NOMO-1 (cell line): ENCODE measurements around the gene TDRD3.
"Not testable (repeated sequence)": the region's sequence is repeated elsewhere in the genome, so short reads cannot be mapped to it uniquely, and the experiment has no call there.

Experiments used
- DNase-seq, 2 experiments: peaks; one replicate each; lab custom pipeline; 2025; ENCODE audit not compliant: unreplicated experiment in 2 of 2; lab: John Stamatoyannopoulos, UW

TDRD3 gene

DNA sequence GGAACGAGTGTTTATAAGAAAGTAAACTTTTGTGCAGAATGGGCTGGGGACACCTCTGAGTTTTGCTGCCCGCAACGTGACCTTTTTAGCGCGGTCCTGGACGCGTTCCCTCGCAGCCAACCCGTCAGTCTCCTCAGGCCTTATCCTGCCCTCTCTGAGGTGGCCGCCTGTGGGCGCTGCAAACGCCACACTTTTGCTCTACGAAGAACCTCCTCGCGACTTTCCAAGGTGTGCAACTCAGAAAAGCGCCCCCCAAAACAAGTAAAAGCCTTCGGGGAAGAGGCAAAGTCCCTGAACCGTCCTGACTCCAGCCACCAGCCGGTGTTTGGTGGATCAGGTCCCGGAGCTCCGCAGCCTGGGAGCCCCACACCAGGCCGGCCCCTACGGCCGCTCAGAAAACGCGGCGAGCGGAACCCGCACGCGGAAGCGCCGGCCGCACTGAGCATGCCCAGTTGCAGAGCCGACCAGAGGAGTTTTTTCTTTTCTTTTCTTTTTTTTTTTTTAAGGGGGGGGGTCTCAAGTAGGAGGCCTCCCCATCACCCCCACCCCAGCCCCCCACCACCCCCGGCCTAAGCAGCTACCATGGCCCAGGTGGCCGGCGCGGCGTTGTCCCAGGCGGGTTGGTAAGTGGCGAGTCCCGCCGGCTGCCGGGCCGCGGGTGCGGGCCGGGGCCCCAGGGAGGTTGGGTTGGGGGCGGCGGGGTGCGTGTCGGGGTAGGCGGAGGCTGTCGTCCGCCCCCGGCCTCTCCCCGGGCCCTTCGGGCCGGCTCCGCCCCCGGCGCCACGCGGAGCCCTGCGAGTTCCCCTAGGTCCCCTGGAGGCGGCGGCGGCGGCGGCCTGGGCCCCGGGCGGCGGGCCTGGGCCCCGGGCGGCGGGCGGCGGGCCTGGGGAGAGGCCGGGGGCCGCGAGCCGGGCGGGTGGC is at the start of gene TDRD3:
TSS of gene TDRD3 (plus strand) at position 438 of the 921 bp plus-strand sequence. CDS start at position 583, 145 bp downstream.
- peak; percentile 82 to 85 for DNase-seq

DNA sequence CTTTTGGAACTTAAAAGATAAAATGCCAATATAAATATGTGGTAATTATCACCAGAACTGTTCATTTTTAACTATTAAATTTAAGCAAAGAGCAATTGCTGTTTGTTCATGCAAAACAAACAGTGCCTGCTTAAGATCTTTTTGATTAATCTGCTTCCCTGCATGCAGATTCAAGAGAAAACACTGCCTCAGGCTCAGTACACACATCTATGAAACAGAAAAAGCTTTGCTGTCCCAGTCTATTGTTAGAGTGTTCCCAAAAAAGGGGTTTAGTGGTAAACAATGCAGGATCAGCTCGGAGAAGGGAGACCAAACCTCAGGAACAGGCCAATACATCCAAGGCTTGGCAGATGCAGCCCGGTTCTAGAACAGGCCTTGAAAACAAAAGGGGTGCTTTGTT is 49.3 kb upstream of the TDRD3 start:
- no peak for DNase-seq

DNA sequence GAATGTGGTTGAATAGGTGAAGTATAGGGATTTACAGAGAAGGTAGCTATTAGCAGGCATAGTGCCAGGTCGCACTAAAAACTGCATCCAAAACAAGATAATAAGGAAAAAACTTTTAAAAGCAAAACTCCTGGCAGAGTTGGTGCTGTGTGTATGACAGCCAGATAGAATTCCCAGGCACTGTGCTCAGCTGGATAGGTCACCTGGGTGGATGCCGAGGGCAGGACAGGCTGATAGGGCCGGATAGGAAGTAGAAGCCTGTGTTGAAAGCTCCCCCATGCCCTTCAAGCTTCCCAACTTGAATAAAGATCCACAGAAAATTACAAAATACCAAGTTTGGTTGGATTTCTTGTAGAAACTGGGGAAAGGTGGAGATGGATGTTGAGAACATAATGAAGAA is 48.9 kb upstream of the TDRD3 start:
- no peak for DNase-seq

DNA sequence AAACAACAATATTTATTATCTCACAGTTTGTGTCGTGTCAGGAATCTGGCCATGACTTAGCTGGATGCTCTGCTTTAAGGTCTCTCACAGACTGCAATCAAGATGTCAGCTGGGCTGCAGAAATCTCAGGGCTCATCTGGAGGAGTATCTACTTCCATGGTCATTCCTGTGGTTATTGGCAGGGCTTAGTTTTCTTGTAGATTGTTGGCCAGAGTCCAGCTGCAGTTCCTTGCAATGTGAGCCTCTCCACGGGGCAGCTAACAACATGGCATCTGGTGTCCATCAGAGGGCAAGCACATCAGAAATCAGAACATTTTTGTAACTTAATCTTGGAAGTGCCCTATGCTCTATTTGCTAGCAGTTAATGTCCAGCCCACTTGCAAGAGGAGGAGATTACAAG is 45.7 kb upstream of the TDRD3 start:
- no peak for DNase-seq

DNA sequence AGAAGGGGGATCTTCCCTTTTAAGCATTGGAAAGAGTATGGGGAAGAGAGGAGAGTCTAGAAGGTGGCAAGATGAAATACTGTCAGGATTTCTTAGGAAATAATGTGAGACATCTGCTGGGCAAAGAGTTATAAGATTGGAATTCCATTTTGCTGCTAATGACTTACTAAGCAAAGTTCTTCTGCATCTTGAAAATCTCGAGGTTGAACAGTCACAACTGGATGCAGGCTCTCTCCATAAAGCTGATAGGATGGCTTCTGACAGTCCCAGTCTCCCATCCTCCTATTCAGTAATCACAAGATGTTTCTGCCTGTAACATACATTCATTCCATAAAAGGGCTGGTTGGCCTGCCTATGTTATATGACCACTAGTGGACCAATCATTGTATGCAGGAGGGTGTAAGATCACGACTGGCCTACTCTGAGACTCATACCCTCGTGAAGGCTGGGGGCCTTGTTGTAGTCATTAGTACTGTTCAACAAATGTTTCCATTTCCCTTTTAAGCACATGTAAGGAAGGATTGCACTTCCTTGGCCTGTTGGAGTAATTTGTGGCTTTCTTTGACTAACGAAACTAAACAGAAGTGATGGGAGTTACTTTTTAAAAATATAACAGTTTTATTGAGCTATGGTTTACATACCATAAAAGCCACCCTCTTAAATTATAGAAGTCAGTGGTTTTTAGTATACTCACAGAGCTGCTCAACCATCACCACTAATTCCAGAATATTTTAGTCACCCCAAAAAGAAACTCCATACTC is 45.0 kb upstream of the TDRD3 start:
- no peak for DNase-seq

DNA sequence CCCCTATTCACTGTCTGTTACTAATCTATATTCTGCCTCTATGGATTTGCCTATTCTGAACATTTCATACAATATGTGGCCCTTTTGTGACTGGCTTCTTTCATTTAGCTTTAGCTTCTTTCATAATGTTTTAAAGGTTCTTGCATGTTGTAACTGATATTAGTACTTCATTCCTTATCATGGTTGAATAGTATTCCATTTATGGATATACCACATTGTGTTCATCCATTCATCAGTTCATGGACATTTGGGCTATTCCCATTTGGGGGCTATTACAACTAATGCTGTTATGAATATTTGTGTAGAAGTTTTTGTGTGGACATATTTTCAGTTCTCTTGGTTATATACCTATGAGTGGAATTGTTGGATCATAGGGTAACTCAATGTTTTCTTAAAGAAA is 44.4 kb upstream of the TDRD3 start:
- DNase-seq = no peak

DNA sequence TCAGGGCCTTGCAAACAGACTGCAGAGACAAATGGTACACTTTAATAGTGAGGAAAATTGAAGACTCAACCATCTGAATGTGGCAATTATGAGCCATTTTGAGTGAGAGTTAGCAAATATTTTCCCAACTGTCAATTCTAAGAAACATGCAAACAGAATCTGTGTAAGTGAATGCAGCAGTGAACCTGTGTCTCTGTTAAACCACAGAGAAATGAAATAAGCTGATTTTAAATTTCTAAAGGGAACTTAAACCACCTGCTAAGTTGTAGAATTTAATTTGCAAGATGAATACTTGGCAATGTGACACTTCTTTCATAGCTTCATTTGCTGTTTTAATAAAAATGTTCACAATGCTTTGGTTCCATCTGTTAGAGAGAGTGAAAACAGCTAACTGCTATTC is 42.0 kb upstream of the TDRD3 start:
- DNase-seq = no peak

DNA sequence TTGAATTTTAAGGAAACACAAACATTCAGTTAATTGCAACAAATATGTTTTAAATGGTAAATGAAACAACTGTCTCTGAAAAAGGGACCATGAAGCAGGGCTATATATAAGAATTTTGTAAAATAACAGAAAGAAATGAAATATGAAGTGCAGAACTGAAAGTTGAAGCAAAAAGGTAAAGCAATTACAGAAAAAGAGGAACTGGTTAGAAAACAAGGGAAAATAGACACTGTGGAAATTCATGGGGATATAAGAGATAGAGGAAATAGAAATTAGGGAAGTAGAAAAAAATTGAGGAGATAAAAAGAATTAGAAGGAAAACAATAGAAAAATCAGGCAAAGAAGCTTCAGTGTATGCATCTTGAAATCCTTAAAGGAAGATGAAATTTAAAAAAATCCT is 40.0 kb upstream of the TDRD3 start:
- peak in 1 of 2 experiments; percentile 52 for DNase-seq

DNA sequence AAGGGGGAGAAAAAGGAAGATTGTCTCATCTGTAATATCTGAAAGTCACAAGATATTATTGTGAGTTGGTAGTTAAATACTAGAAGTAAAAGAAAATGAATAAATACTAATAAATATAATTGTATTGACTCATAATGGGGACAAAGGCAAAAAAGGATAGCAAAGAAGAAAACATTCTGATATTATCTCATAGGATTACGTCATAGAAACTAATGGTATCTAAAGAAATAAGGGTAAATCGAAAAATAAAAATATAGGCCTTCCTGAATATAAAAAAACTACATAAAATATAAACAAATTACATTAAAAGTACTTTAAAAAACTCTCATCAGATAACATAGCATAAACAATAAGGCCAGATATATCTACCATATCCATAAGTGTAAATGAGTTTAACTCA is 38.6 kb upstream of the TDRD3 start:
- no peak for DNase-seq

DNA sequence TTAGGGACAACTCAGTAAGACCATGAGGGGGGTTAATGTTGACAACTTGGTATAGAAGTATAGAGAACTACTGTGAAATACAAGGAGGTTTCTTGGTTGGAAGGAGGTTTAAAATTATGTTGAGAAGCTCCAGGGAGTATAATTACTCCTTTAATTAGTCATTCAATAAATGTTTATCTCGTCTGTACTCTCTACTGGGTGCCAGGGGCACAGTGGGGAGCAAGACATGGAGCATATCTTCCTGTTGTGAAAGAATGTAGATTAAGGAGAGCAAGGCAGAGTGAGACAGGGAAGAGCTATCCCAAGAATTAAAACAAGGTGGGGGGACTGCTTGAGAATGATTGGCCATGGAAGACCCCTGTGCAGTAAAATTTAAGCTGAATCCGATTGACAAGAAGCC is 33.7 kb upstream of the TDRD3 start:
- no peak for DNase-seq

DNA sequence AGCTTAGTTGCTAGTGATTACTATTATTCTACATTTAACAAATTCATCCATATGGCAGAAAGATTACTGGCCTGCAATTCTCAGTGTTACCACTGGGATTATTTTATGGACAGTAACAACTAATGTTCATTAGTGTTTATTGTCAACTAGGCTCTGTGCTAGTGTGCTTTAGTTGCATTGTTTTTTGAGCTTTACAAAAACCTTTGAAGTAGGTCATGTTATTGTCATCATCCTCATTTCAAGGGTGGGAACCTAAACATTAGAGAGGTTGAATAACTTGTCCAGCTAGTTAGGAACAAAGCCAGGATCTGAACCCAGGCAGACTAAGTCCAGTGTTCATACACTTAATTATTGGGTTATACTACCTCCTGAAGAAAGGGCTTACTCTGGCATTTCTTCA is 27.8 kb upstream of the TDRD3 start:
- no peak for DNase-seq

DNA sequence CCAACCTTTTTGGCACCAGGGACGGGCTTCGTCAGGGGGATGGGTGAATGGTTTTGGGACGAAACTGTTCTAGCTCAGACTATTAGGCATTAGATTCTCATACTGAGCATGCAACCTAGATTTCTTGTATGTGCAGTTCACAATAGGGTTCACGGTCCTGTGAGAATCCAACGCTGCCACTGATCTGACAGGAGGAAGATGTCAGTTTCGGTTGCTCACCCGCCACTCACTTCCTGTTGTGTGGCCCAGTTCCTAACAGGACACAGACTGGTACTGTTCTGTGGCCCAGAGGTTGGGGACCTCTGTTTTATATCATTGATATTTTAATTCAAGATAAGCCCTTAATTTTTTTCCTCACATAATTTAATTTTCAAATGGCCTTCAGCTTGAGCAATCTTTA is 26.7 kb upstream of the TDRD3 start:
- peak; percentile 13 to 51 for DNase-seq

DNA sequence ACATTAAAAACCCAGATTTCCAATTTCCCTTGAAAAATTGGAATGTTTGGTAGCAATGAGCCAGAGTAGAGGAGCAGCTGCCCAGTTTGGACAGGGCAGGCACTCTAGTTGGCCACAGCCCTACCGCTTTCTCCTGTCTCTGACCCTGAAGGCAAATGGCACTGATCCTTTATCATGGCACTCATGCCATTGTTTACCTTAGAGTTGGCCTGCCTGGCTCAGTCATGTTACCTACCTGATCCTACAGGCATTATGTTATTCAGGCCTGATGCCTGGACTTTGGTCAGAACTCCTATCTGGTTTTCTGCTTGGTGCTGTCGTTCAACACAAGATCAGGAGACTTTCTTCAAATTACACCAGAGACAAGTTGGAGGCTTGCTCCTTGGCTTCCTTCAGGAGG is 24.9 kb upstream of the TDRD3 start:
- DNase-seq = no peak

DNA sequence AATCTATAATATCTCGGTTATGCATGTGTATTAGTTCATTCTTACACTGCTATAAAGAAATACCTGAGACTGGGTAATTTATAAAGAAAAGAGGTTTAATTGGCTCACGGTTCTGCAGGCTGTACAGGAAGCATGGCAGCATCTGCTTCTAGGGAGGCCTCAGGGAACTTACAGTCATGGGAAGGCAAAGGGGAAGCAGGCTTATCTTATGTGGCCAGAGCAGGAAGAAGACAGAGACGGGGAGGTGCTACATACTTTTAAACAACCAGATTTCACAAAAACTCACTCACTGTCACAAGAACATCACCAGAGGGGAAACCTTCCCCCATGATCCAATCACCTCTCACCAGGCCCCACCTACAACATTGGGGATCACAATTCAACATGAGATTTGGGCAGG is 17.7 kb upstream of the TDRD3 start:
- not testable (repeated sequence) for DNase-seq

DNA sequence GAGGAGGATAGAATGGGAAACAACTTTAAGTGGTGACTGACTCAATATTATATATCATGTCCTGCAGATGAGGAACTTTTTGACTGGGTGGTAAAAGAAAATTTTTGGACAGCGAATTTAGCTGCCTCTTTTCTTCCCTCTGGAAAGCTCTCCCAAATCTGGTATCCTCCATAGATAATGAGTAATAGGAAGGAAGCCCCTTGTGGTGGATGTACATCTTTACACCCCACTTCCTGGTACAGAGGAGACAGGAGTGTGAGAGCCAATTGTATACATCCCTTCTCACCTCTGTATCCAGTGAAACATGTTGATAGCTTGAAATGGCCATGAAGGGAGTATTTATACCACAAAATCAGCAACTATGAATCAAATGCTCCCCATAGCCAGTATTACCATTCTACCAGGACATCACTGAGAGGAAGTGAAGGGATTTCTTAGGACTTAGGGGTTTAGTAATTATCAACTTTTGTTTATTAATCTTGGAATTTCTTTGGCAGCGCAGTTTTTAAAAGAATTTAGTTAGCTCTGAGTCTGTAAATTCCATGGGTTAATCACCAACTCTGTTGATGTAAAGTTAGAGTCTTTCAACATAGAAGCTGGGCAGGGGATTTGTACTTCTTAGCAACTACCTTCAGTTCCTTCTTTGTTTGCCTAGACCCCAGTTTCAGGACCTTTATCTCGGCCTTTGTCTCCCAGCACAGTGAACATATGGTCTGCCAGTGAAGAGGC is 17.0 kb upstream of the TDRD3 start:
- DNase-seq = no peak

DNA sequence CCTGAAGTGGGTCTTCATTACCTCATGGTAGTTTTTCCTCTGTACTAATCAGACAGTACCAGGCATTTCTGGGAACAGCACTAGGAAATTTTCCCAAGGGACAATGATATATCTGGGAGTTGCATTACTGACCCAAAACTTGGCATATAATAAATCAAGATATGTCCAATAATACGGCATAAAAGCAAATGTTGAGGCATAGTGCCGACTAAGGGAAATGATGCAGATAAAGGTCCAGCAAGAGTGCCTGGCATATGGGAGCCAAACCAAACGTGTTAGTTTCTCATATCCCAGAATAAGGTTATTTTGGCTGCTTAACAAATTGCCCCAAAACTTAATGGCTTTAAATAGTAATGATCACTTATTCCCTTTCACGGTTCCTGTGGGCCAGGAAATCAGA is 12.1 kb upstream of the TDRD3 start:
- DNase-seq = no peak

DNA sequence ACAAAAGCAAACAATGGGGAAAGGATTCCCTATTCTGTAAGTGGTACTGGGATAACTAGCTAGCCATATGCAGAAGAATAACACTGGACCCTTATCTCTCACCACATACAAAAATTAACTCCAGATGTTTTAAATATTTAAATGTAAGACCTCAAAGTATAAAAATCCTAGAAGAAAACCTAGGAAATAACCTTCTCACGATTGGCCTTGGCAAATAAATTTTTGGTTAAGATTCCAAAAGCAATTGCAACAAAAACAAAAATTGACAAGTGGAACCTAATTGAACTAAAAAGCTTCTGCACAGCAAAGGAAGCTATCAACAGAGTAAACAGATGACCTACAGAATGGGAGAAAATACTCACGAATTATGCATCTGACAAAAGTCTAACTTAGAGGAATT is 10.8 kb upstream of the TDRD3 start:
- no peak for DNase-seq

DNA sequence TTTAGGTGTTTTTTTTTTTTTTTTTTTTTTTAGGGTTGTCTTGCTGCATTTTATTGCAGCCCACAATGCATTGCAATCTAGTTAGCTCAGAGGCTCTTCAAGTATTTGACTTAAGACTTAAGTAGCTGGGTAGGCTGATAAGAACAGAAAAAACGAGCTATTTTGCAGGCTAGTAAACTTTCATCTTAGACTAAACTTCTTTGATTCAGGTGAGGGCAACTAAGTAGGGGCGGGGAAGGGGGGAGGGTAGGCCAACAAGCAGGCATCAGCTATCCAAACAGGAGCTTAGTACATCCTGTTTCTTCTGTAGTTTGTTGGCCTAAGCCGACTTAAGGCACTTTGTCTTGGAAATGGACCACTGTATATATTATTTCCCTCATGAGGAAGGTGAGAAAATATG is 4.9 kb upstream of the TDRD3 start:
- no peak for DNase-seq

DNA sequence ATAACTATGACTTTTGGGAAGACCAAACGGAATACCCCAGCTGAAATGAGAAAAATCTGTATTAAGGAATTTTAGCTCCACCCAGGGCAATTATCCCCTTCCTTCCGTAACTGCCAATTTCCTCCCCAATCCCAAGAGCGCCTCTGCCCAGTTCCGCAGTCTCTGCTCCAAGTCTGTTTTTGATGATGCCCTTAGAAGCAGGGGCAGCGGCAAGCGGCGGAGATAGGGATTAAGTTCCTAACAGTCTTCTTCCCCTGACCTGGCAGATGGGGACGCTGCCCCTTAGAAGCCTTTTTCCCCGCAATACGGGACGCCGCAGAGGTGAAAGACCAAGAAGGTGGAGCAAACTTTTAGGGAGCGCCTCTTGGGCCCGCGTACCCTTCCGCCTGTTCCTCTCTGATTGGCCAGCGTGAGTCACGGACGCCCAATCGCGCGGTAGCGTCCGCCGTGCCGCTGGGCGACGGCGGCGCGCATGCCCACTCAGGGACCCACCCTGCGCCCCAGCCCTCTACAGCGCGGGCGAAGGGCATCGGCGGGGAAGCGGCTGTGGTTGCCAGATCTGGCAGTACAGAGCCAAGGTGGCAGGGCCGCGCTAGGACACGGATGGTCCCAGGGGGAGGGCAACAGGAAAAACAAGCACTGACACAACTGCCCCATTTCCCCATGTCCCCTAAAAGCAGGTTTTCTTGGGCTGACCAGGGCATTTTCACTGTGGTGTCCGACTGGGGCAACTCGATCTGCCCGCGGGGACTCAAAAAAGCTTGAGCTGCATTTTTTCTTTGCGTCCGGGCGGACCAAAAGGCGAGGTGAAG is 843 bp upstream of the TDRD3 start:
- DNase-seq = peak; percentile 95 to 97

DNA sequence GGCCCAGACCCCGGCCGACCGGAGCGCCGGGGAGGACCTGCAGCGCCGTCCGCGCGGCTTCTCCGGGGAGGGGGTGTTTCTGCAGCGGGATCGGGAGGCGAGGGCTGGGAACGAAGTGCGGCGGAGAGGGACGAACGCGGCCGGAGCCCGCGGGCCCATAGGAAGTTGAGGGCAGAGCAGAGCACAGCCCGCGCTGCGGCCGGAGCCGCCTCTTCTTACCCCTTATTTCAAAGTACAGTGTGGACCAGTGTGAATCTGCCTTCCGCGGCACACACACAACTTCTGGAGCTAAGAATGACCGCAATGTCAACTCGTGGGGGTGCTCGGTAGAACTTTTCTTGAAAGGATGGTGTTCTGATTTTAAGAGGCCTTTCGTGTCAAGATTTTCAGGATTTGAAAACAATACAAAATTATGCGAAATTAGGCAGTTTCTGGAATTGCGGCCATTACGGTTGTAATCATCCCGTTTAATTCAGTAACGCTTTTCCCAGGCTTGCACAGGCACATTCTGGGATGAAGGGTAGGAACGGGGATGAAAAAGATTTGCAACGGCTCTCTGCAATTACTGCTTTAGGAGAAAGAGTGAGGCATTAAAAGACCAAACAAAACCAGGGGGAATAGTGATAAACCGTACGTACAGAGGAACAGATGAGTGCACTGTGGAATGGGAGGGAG is 821 bp downstream of the TDRD3 start:
- peak; percentile 52 to 68 for DNase-seq
